Posterior cingulate gyrus (tissue), 11 donors: ENCODE data around the gene XXYLT1.
"Not testable (repeated sequence)": the region's sequence is repeated elsewhere in the genome, so short reads cannot be mapped to it uniquely, and the experiment has no call there.

Experiments
- DNase-seq, 10 donors: peaks; one replicate each; pipeline versions ENCODE4 v3.0.0 to v3.0.0-alpha.2; 2020 to 2021; ENCODE audit warnings: mixed read lengths in 3 of 10
- intact Hi-C: fragments of 100-400 bp; cut with DNase I; formaldehyde crosslinking; loops from one replicate; pipeline ENCODE4 v1.15.1; 2023

Gene XXYLT1

DNA sequence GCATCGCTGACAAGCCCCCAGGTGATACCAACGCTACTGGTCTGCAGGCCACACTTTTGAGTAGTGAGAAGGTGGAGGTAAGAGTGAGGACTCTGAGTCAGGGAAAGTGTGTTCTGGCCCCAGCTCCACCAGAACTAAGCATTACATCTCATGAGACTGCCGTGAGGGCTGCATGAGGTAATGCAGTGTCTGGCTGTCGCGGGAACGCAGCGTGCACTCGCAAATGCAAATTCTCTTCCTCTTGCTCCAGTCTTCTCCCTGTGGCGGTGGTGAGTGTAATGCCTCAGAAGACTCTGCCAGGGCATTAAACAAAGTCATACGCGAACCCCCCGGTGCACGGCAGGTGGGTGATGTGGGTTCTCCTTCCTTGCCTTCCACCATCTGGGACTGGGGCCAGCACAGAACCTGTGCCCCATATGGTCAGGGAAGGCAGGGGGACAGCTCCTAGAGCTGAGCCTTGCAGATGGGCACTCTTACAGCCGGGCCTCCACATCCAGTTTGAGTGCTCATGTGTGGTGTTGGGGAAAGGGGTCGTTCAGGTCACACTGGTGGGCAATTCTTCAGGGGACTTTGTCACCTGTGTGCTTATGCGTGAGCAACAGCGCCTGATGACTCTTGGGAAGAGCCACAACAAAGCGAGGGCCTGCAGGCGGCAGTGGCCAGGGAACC, 175.8 kb downstream of the XXYLT1 start:
- peak in 2 of 10 donors; percentile 55 to 74 for DNase-seq
- intact Hi-C loops: no loop called here

DNA sequence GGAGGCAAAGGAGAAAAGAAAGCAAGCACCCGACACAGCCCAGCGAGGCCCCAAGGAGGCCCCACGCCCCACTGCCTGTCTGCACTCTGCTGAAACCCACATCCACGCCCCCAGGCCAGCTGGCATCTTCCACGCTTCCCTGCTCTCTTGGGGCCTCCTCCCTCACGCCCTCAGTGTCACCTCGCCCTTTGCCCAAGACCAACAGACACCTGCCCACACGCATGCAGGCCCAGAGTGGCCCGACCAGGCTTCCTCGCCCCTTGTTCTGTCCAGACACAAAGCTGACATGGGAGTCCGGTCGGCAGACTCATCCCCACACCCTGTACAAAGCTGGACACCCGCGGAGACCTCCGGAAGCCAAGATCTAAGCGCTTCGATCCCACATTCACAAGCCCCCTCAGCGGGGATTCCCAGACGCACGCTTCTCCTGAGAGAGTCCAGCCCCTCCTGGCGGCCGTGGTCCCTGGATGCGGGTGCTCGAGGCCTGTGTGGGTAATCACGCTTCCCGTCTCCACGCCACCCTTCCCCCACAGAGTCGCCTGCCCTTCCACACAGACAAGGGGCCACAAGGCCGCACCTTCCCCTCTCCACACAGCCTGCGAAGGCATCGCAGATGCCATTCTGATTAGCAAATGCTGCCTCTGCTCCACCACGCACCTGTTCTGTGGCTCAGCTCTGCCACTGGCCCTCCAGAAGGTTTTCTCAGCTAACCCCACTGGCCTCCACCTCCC, 176.6 kb downstream of the XXYLT1 start:
- peak in 2 of 10 donors; percentile 60 to 73 for DNase-seq
- intact Hi-C loops: no loop called here

DNA sequence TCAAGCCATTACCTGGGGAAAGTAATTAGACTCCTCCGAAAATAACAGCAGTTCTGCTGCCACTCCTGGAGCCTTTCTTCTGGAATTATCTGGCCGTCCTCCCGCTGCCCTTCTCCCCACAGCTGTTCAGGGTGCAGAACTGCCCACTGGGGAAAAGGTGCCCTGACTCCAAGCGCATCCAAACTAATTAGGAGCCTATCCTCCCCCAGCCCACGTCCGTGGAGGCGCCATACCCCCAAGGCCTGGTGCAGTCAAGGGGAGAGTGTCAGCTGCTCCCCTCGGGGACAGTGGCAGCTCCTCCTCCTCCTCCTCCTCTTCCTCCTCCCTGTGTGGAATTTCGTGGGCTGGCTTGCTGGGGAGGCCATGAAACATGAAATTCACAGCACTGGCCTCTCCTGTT, 177.2 kb downstream of the XXYLT1 start:
- intact Hi-C loops: no loop called here
- peak in 1 of 10 donors; percentile 52 for DNase-seq

DNA sequence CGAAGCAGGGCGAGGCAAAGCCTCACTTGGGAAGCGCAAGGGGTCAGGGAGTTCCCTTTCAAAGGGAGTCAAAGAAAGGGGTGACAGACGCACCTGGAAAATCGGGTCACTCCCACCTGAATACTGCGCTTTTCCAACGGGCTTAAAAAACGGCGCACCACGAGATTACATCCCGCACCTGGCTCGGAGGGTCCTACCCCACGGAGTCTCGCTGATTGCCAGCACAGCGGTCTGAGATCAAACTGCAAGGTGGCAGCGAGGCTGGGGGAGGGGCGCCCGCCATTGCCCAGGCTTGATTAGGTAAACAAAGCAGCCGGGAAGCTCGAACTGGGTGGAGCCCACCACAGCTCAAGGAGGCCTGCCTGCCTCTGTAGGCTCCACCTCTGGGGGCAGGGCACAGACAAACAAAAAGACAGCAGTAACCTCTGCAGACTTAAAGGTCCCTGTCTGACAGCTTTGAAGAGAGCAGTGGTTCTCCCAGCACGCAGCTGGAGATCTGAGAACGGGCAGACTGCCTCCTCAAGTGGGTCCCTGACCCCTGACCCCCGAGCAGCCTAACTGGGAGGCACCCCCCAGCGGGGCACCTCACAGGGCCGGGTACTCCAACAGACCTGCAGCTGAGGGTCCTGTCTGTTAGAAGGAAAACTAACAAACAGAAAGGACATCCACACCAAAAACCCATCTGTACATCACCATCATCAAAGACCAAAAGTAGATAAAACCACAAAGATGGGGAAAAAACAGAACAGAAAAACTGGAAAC, 182.9 kb downstream of the XXYLT1 start:
- DNase-seq: peak in 3 of 10 donors; percentile 43 to 58 (median 51)
- intact Hi-C loops: not testable (repeated sequence)

DNA sequence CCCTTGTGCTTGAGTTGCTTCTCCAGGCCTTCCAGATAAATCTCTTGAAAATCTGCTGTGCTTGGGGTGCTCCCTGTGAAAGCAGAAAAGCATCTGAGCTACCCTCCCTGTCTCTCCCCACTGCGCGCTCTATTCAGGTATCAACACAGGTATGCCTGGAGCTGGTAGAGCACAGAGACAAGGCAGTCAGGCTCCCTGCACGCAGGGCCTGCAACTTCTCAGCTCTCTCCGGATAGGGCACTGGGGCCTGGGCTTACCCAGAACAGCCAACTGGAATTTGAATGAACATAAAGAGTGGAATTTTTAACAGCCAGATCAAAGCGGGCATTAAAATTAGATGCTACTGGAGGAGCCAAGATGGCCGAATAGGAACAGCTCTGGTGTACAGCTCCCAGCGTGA, 183.6 kb downstream of the XXYLT1 start:
- DNase-seq: peak in 3 of 10 donors; percentile 43 to 67 (median 55)

DNA sequence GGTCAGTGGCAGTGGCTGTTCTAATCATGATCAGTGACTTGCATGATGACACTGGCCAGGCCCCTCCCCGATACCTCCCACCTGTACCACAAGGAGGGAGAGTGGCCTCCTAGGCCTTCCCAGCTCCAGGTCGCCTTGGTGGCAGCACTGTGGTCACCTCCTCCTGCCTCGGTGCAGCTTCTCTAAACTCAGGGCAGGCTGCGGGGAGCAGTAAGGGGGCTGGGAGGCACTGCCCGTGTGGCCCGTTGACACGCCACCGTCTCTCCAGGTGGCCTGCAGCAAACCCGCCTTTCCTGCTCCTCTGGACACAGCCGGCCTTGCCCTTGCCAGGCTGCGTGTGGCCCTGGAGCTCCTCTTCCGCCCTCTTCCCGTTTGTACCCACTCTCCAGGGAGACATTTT, 184.1 kb downstream of the XXYLT1 start:
- intact Hi-C loops: no loop called here

More for the DNA sequence above, 183.6 kb downstream of the XXYLT1 start:
- intact Hi-C loops: no loop called here

DNA sequence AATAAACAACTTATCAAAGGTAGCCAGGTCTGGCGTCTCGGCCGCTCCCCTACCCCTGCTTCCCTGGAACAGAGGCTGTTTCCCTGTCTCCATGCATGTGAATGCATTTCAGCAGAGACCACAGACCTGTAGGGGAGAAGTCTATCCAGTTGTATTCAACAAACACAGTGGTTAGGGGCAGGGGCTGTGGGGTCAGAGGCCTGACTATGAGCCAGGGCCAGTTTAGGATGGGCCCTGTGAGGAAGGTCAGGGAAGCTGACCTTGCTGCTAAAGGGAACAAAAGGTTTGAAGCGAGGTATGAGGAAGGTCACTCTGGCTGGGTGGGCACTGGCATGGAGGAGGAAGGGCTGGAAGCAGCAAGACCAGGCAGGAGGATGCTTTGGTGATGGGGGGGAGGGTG, 184.6 kb downstream of the XXYLT1 start:
- DNase-seq: peak in 3 of 10 donors; percentile 15 to 61 (median 31)
- intact Hi-C loops: no loop called here

More for the DNA sequence above, 184.1 kb downstream of the XXYLT1 start:
- DNase-seq: peak in 3 of 10 donors; percentile 41 to 76 (median 75)

DNA sequence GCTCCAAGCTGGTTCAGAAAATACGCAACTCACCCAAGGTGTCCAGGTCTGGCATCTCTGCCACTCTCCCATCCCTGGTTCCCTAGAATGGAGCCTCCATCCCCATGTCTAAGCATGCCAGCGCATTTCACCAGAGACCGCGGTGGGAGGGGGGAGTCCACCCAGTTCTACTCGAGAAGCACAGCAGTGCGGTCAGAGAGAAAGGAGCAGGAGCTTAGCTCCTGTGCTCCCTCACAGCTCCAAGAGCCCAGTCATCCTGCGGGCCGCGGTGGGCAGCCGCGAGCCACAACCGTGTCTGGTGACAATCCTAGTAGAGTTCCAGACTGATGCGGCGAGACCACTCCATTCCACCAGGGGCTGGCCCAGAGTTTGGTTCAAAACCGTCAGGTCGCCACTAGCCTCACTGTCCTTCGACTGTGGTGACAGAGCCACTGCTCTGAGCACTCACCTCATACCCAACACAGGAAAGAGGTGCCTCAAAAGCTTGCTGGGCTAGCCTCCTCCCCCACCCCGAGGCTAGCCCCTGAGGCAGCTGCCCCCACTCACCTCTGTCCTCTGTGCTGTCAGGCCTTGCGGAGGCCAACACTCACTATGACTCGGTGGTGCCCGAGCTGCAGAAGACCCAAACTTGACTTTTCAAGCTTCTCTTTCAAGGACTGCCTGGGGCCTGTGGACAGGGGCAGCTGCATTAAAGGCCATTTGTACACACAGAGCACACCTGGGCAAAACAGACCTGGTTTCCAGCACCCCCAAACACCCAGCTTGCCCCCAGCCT, 185.4 kb downstream of the XXYLT1 start:
- DNase-seq: peak in 3 of 10 donors; percentile 46 to 62 (median 61)
- intact Hi-C loops: no loop called here

DNA sequence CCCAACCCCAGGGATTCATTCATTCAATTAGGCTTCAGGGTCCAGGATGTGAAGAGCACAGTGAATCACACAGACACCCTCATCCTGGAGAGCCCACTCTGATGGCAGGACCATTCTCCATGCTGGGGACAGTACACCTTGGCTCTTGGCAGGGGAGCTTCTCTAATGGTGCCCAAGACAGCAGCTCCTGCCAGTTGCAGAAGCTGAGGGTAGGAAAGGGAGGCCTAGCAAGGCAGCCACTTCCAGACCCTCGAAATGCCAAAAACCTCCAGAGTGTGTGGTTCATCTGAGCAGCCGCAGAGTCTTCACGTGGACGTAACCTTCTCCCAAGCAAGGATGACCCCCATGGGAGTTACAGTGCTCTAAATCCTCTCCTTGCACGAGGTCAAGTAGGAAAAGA, 186.2 kb downstream of the XXYLT1 start:
- peak in 3 of 10 donors; percentile 11 to 36 (median 23) for DNase-seq
- intact Hi-C loops: no loop called here

DNA sequence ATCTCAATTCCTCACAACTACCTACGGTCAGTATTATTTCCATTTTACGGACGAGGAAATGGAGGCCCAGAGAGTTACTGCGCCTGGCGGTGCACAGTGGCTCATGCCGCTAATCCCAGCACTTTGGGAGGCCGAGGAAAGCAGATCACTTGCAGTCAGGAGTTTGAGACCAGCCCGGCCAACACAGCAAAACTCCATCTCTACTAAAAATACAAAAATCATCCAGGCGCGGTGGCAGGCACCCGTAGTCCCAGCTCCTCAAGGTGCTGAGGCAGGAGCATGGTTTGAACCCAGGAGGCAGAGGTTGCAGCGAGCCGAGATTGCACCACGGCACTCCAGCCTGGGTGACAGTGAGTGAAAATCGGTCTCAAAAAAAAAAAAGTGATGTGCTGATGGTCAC, 187.3 kb downstream of the XXYLT1 start:
- intact Hi-C loops: no loop called here
- peak in 3 of 10 donors; percentile 16 to 32 (median 26) for DNase-seq

DNA sequence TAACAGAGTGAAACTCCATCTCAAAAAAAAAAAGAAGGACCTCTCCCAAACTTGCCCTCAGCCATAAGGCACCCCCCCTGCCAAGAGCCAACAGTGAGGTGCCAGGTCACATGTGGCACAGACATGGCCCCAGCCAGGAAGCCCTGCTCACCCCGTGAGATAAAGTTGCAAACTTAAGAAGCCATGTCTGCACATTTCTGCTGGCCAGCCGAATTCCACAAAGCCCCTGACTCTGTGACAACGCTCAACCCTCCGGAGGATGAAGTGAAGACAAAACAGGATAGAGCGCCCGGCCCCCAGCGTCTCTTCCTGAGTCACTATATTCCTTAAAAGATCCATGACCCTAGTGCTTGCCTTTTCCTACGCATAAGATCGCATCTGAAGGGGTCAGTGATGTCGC, 188.1 kb downstream of the XXYLT1 start:
- intact Hi-C loops: no loop called here
- peak in 3 of 10 donors; percentile 33 to 35 (median 35) for DNase-seq

DNA sequence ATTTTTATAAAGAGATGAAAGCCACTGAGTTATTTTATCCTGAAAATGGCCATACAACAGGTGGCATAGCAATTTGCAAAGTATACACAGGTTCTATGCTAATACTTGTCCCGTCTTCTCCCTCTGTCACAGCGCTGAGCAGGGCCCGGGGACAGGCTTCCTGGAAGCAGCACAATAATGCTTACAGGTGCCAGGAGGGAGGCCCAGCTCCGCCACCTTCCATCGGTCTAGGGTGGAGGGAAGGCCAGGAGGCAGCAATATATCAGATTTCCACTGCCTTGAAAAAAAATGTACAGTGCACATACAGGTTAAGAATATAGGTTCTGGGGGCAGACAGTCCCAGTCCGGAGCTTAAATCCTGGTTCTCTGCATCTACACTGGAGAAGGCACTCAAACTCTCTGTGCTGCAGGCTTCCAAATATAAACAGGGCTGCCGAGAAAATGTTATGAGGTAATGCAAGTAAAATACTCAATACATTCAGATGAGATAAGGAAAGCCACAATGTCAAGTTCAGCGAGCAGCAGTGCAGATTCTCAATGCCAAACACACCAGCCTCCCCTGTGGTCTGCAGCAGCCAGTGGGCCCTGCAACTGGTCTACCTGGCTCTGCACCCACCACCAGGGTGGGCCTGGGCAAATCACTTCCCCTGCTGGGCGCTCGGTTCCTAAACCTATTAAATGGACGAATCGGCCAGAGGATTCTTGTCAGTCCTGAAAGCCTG, 189.6 kb downstream of the XXYLT1 start:
- peak in 3 of 10 donors; percentile 62 to 70 (median 64) for DNase-seq
- intact Hi-C loops: no loop called here

DNA sequence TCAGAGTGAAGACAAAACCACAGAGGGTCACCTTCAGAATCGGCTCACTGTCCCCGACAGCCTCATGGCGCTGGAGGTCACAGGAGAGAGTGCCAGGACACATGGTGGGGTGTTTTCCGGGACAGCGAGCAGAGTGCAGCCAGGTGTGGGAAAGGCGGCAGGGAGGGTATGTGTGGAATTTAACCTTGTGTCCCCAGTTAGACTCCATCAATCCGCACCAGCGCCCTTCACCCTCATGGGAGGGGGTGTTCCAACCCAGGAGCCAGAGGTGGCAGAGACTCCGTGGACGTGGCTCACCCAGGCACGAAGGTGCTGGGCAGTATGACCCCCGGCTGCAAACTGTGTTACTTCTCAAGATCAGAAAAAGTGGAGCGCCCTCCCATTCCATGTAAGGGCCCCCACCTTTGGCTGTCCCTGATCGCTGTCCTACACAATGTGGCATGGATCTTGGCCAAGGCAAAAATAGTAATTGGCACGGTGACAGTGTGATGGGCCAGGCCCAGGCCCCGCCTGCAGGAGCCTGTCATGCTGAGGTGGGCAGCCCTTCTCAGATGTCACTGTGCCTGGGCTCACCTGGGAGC, 190.3 kb downstream of the XXYLT1 start:
- DNase-seq: peak in 3 of 10 donors; percentile 43 to 68 (median 63)
- intact Hi-C loops: no loop called here

DNA sequence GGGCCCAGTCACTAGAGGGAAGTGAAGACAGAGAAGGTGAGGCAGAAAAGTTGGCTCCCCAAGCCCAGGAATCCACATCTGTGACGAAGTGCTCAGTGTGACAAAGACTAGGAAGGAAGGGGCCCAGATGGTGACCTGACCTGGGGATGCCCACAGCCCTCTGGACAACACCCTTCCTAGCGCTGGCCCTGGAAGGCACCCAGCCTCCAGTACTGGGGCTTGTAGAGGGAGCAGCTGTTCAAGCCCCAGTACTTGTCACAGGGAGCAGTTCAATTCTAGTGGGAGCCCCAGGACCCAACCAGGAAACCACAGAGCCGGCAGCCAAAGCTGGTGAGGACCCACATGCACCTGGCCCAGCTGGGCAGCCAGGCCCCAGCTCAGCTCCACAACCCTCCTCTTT, 190.8 kb downstream of the XXYLT1 start:
- peak in 3 of 10 donors; percentile 41 to 68 (median 55) for DNase-seq
- intact Hi-C loops: no loop called here

DNA sequence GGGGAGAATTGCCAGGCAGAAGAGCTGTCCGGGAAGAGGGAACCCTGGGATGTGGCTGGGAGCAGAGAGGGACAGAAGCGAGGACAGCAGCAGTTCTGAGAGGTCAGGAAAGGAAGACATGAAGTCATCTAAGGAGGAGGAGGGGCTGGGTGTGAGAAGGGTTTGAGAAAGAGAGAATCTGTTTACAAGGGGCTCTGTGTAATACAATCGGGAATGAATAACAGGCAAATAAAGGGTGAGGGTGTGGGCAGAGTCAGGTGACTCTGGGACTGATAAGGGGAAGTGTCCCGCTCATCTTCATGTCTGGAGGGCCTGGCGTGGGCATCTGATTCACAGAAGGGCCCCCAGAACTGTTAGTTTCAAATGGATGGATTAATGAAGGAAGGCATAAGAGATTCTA, 191.3 kb downstream of the XXYLT1 start:
- intact Hi-C loops: no loop called here
- DNase-seq: peak in 2 of 10 donors; percentile 28 to 35

DNA sequence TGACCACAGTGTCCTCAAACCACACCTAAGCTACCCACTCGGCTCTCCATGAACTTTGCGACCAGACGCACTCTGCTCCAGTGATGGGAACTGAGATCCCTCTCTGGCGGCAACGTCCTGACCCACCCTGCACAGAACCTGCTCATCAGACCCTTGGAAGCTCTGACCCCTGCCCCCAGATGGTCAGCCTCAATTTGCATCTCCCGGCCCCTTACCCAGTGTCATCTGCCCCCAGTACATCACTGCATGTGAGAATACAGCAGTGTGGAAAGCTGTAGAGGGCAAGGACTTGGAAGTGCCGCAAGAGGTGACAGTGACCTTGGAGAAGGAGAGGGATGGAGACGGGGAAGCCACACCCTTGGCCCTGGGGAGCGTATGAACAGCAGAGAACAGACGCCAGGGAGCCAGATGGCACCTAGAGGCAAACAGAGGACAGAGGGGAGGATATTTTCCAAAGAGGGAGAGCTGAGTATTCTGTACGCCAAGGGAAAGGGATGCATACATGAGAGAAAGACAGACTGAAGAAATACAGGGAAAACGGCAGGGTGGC, 192.0 kb downstream of the XXYLT1 start:
- intact Hi-C loops: no loop called here

DNA sequence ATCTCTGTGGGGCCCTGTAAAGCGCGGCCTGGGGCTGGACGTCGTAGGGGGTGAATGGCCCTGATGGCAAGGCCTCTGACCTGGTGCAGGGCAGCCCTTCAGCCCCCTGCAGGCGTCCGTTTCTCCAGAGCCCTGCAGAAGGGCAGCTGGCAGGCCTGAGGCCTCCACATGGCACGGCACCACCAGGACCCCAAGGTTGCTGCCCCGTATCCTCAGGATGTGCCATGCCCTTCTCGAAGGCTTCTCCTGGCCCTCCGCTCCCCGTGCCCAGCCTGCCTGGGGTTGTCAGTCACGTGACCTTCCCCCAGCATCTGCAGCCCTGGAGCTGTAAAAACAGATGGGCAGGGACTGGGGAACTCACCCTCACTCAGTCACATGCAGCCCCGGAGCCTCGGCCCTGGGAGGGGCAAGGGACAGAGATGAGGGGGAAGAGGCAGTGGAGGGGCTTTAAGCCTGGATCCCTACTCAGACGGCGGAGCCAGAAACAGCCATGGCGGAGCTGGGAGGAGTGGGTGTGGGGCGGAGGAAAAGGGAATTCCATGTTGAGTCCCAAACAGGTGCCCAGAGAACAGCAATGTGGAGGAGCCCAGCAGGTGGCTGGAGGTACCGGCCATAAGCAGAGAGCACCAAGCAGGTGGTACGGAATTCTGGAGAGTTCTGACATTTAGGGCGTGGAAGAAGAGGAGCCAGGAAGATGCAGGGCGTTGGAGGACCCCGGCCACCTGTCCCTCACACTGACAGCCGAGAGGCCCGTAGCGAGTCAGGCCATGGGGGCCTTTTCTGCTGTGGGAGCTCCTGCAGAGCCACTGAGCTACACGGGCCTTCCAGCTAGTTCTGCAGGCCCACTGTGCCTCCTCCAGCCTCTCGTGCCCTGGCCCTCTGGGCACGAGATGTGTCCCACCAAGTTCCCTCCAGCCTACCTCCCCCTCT, 193.1 kb downstream of the XXYLT1 start:
- DNase-seq: peak in 4 of 10 donors; percentile 3 to 70 (median 54)
- intact Hi-C loops: no loop called here

More for the DNA sequence above, 192.0 kb downstream of the XXYLT1 start:
- DNase-seq: peak in 3 of 10 donors; percentile 16 to 62 (median 43)
